ENCODE results near the gene LBHD2.
"Not testable (repeated sequence)": the region's sequence is repeated elsewhere in the genome, so short reads cannot be mapped to it uniquely, and the experiment has no call there.

The LBHD2 gene

GRCh38 chr14:103084021-103084919 is at the start of gene LBHD2:
Gene LBHD2 (plus strand): TSS chr14:103084210. CDS start chr14:103086013, 1,803 bp downstream.
- DNase-seq: no peak

- DNase-seq: no peak
Observed at GRCh38 chr14:103041464-103041863, 42.5 kb upstream of the LBHD2 start.

- no peak for DNase-seq
Observed at GRCh38 chr14:103043257-103044015, 40.6 kb upstream of the LBHD2 start.

- DNase-seq: no peak
Observed at GRCh38 chr14:103045371-103045869, 38.6 kb upstream of the LBHD2 start.

GRCh38 chr14:103047453-103047852 is 36.6 kb upstream of the LBHD2 start:
- DNase-seq: not testable (repeated sequence)

GRCh38 chr14:103050935-103051334 is 33.1 kb upstream of the LBHD2 start:
- DNase-seq: no peak

GRCh38 chr14:103052407-103052806 is 31.6 kb upstream of the LBHD2 start:
- no peak for DNase-seq

- no peak for DNase-seq
Observed at GRCh38 chr14:103055695-103056094, 28.3 kb upstream of the LBHD2 start.

- DNase-seq: peak; percentile 37
Observed at GRCh38 chr14:103056322-103057027, 27.5 kb upstream of the LBHD2 start.

- no peak for DNase-seq
Observed at GRCh38 chr14:103057028-103057371, 27.0 kb upstream of the LBHD2 start.

DNA sequence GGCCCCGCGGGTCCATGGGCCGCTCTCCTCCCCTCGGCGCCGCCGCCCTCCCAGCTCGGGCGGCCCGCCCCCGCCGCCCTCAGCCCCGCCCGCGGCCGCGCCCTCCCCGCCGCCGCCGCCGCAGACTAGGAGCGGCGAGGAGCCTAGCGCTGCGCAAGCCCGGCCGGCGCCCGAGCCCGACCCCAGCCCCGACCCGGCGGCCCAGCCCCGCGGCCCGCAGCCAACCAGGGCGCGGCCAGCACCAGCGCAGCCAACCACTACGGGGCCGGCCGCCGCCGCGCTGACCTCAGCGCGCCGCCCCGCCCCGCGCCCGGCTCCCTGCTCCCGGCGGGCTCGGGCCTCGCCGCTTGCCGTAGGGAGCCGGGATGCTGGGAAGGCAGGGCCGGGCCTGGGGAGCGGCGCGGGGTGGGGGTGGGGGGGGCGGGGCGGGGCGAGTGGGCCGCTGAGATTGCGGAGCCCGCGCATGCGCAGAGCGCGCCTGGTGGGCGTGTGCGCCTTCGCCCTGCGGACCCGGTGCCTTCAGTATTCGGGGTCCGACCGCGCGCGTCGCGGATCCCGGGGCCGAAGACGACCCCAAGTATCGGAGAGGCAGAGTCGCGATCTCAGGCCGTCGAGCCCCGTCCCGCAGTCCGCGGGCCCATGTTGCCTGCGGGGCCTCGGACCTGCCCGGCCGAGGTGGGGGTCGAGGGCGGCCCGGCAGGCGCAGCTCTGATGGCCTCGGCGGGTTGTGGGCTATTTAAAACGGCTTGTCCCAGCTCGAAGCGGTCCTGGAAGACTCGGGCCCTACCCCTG is 26.4 kb upstream of the LBHD2 start, which contains the start of gene CDC42BPB:
TSS of gene CDC42BPB (minus strand) at position 178 of the 792 bp plus-strand sequence. CDS start 376 bp downstream, outside the sequence.
- peak; percentile 82 for DNase-seq

DNA sequence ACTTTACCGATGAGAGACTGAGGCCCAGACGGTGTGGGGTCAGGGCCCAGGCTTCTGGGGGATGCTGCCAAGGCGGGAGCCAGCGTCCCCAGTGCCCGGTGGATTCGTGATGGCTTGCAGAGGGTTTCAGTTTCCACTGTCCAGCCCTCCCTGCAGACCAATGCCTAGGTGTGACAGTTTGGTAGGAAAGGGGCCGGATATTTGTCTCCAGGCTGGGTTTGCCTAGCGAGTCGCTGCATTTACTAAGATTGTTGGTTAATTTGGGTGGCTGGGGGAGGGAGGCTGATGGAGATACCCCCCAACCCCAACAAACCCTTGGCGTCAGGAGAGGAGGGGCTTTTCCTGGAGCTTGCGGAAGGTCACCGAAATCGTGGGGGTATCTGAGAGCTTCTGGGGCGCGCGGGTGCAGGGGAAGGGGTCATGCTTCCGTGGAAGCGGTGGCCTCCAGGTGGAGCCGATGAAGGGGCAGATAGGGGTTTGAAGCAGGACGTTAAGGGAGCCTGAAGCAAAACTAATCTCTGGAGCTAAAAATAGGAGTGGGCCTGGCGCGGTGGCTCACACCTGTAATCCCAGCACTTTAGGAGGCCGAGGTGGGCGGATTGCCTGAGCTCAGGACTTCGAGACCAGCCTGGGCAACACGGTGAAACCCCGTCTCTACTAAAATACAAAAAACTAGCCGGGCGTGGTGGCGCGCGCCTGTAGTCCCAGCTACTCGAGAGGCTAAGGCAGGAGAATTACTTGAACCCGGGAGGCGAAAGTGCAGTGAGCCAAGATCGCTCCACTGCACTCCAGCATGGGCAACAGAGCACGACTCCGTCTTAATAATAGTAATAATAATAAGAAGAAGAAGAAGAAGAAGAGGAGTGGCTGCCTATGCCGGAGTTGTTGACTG is 25.6 kb upstream of the LBHD2 start:
- DNase-seq: no peak

DNA sequence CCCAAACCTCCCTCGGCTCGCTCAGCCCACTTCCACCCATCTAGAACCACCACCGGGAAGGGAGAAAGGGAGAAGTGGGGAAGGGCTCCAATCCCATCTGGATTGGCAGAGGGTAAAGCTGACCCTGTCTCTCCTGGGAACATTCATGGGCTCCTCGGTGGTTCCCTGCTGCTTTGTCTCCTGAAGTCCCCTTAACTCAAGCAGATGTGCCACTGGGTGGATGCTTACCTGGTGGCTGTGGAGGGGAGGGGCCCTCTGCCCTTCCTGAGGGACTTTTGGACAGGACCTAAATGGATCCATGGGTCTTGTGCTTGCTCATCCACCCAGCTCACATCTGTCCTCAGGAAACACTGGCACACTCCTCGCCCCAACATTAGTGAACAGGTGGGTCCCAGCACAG is 24.5 kb upstream of the LBHD2 start:
- no peak for DNase-seq

DNA sequence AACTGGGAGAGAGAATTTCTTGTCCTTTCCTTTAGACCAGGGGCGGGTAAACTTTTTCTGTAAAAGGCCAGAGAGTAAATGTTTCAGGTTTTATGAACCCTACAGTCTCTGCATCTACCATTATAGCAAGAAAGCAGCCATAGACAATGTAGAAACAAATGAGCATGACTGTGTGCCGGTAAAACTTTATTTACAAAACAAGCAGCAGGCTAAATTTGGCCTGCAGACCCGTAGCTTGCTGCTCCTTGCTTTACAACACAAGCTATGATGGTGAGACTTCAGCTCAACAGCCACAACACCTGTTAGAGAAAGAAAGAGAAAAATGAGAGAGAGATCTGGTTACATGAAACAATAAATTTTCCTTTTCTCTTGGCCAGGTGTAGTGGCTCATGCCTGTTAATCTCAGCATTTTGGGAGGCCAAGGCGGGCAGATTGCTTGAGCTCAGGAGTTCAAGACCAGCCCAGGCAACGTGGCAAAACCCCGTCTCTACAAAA is 22.5 kb upstream of the LBHD2 start:
- no peak for DNase-seq

GRCh38 chr14:103064436-103064835 is 19.6 kb upstream of the LBHD2 start:
- no peak for DNase-seq

DNA sequence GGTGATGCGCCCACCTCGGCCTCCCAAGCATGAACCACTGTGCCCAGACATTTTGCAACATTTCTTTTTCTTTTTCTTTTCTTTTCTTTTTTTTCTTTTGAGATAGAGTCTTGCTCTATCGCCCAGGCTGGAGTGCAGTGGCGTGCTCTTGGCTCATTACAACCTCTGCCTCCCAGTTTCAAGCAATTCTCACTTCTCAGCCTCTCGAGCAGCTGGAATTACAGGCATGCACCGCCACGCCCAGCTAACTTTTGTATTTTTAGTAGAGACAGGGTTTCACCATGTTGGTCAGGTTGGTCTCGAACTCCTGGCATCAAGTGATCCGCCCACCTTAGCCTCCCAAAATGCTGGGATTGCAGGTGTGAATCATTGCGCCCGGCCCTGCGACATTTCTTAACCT is 19.0 kb upstream of the LBHD2 start:
- DNase-seq: no peak

GRCh38 chr14:103065861-103066260 is 18.1 kb upstream of the LBHD2 start:
- no peak for DNase-seq

GRCh38 chr14:103066399-103066798 is 17.6 kb upstream of the LBHD2 start:
- no peak for DNase-seq

GRCh38 chr14:103067231-103067954 is 16.6 kb upstream of the LBHD2 start:
- peak; percentile 78 for DNase-seq
